ENCODE measurements around the gene HNRNPCL4. TPM values are rescaled to one million over a fixed set of nuclear protein-coding genes. Genes with fewer than 3 reads are reported as not detected.
"Not testable (repeated sequence)": the region's sequence is repeated elsewhere in the genome, so short reads cannot be mapped to it uniquely, and the experiment has no call there.

HNRNPCL4 gene
- total RNA-seq: not detected in 2 replicates

GRCh38 chr1:13165531-13165930, at the start of gene HNRNPCL4:
Gene HNRNPCL4, minus strand, starts transcription at chr1:13165631. Its CDS starts 164 bp downstream, at chr1:13165467.
- not testable (repeated sequence) for DNase-seq (ENCODE audit: low read depth)

DNA sequence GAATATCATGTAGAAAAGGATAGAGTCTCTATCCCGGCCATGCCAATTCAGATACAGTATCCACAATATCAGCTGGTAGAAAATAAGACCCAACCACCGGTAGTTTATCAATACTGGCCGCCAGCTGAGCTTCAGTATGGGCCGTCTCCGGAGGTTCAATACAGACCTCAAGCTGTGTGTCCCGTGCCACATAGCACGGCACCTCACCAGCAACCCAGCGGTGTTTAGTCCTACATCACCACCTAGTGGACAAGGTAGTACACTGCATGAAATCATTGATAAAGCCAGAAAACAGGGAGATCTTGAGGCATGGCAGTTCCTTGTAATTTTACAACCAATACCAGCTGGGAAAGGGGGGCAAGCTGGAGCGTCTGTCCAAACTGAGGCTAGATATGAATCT, 43.3 kb upstream of the HNRNPCL4 start:
- not testable (repeated sequence) for DNase-seq (ENCODE audit: low read depth)

DNA sequence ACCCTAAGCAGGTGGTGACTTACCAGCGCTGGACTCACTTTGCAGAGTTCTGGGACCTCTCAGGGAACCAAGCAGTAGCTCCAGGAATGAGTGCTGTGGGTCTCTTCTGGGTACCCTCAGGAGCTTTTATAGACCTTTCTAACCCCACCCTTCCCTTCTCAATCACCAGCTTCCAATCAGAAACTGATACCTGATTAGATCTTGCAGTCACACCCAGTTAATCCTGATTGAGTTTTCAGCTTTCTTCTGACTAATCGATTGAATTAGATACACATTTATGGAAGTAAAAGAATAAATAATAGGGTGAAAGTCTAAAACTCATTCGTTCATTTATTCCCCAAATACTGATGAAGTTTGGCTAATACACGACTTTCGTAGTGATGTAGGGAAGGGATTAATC, 35.9 kb upstream of the HNRNPCL4 start, which contains the start of gene PRAMEF13:
Gene PRAMEF13, minus strand, starts transcription at position 101 of the 400 bp plus-strand sequence. CDS start 1,820 bp downstream, outside the sequence.
- not testable (repeated sequence) for DNase-seq (ENCODE audit: low read depth)

- DNase-seq (ENCODE audit: low read depth): not testable (repeated sequence)
Measured at GRCh38 chr1:13171548-13171947, 6.1 kb upstream of the HNRNPCL4 start, which contains the start of gene PRAMEF9. Gene PRAMEF9, plus strand, starts transcription at chr1:13171848. Its CDS starts 3,433 bp downstream, at chr1:13175281.

DNA sequence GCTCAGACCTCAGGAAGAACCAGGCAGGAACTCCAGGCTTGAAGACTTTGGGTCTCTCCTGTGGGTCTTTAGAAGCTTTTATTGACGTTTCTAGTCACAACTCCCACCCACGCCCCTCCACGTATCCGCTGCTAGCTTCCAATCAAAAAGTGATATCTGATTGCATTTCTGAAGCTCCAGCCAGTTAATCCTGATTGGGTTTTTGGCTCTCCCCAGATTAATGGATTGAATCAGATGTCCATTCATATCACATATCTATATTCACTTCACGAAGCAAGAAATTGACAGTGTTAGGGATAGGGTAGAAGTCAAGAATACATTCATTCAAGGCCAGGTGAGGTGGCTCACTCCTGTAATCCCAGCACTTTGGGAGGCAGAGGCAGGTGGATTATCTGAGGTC, 9.5 kb downstream of the HNRNPCL4 start, which contains the start of gene PRAMEF26:
Gene PRAMEF26, minus strand, starts transcription at position 101 of the 400 bp plus-strand sequence. CDS start 2,914 bp downstream, outside the sequence.
- not testable (repeated sequence) for DNase-seq (ENCODE audit: low read depth)

DNA sequence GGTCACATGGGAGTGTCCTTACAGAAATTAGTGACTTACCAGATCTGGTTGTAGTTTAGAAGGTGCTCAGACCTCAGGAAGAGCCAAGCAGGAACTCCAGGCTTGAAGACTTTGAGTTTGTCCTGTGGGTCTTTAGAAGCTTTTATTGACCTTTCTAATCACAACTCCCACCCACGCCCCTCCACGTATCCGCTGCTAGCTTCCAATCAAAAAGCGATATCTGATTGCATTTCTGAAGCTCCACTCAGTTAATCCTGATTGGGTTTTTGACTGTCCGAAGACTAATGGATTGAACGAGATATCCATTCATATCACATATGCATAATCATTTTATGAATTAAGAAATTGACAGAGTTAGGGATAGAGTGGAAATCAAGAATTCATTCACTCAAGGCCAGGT, 48.7 kb downstream of the HNRNPCL4 start, which contains the start of gene HNRNPCL2:
Gene HNRNPCL2, minus strand, starts transcription at position 101 of the 400 bp plus-strand sequence. CDS start 454 bp downstream, outside the sequence.
- not testable (repeated sequence) for DNase-seq (ENCODE audit: low read depth)

Other genes with a start within 250 kb of the HNRNPCL4 start
- gene PRAMEF7, start 249.0 kb downstream of the HNRNPCL4 start, total RNA-seq: not detected in 2 replicates
- not detected in 2 replicates for gene PRAMEF6, start 218.1 kb downstream of the HNRNPCL4 start, total RNA-seq
- gene PRAMEF27, start 109.1 kb downstream of the HNRNPCL4 start, total RNA-seq: not detected in 2 replicates
- gene HNRNPCL3, start 104.9 kb downstream of the HNRNPCL4 start, total RNA-seq: not detected in 2 replicates
- not detected in 2 replicates for gene PRAMEF25, start 94.9 kb downstream of the HNRNPCL4 start, total RNA-seq
- gene HNRNPCL2, start 48.8 kb downstream of the HNRNPCL4 start, total RNA-seq: not detected in 2 replicates
- gene PRAMEF26, start 9.6 kb downstream of the HNRNPCL4 start, total RNA-seq: not detected in 2 replicates
- not detected in 2 replicates for gene PRAMEF9, start 6.2 kb upstream of the HNRNPCL4 start, total RNA-seq
- not detected in 2 replicates for gene PRAMEF13, start 35.8 kb upstream of the HNRNPCL4 start, total RNA-seq
- not detected in 2 replicates for gene PRAMEF18, start 60.5 kb upstream of the HNRNPCL4 start, total RNA-seq
- gene PRAMEF5, start 88.6 kb upstream of the HNRNPCL4 start, total RNA-seq: not detected in 2 replicates
- not detected in 2 replicates for gene PRAMEF8, start 119.5 kb upstream of the HNRNPCL4 start, total RNA-seq
- not detected in 2 replicates for gene PRAMEF33, start 137.9 kb upstream of the HNRNPCL4 start, total RNA-seq
- not detected in 2 replicates for gene PRAMEF15, start 149.9 kb upstream of the HNRNPCL4 start, total RNA-seq
- not detected in 2 replicates for gene PRAMEF14, start 181.5 kb upstream of the HNRNPCL4 start, total RNA-seq
- gene PRAMEF19, start 206.3 kb upstream of the HNRNPCL4 start, total RNA-seq: not detected in 2 replicates
- not detected in 2 replicates for gene PRAMEF17, start 224.0 kb upstream of the HNRNPCL4 start, total RNA-seq
- gene PRAMEF20, start 244.8 kb upstream of the HNRNPCL4 start, total RNA-seq: not detected in 2 replicates